GM12878 (cell line): ENCODE data around the gene IRF6. TPM values are rescaled to one million over a fixed set of nuclear protein-coding genes. Genes with fewer than 3 reads are reported as not detected.

Experiments used
- ATAC-seq: fragments of 200-7000 bp; cut with Tn5 transposase; 3 replicates; pipeline ENCODE4 v1.9.1; 2020; ENCODE audit warnings: mild to moderate bottlenecking, moderate library complexity
- BruUV-seq: library from RNA; stranded (reverse); fragments of 400-500 nt; replicated peaks from 2 replicates; lab custom pipeline; 2021; lab: Mats Ljungman, UMichigan
- CTCF ChIA-PET: fragments of 300-600 bp; sonication (Branson Sonifier 250); formaldehyde crosslinking; extraction: SDS; loops from one replicate; lab custom pipeline; 2021; ENCODE audit warnings: inconsistent platforms; lab: Yijun Ruan, JAX
- POLR2A ChIA-PET: fragments of 350-600 bp; formaldehyde crosslinking; extraction: SDS; loops from one replicate; lab custom pipeline; 2021; ENCODE audit warnings: inconsistent platforms; lab: Charles Lee
- RAD21 ChIA-PET: fragments of 300-600 bp; sonication (Branson Sonifier 250); formaldehyde crosslinking; loops from one replicate; lab custom pipeline; 2023; ENCODE audit warnings: antibody characterized with exemption; ENCODE audit not compliant: unreplicated experiment; lab: Charles Lee
- SMC1A ChIA-PET: fragments of 300-600 bp; sonication (Branson Sonifier 250); formaldehyde crosslinking; loops from one replicate; lab custom pipeline; 2023; ENCODE audit not compliant: unreplicated experiment, uncharacterized antibody; lab: Charles Lee
- DNase-seq: peaks from one replicate; pipeline ENCODE4 v3.0.0-alpha.2; 2011; ENCODE audit warnings: low read depth, low spot score
- FAIRE-seq: peaks from 3 replicates; lab custom pipeline; 2011; peaks lifted over from hg19 to GRCh38; lab: Jason Lieb, UNC
- H2AFZ ChIP-seq: 2 replicates; pipeline ENCODE4 v1.6.0; 2011; ENCODE audit warnings: low read depth, low read length, control low read depth; ENCODE audit not compliant: control insufficient read depth
- H3K27ac ChIP-seq: 2 replicates; pipeline ENCODE4 v1.5.1; 2011; ENCODE audit warnings: control low read depth; ENCODE audit not compliant: control insufficient read depth, insufficient read depth
- H3K27me3 ChIP-seq, 2 experiments: replicated peaks in 1 of 2; 2 replicates each; pipeline versions ENCODE4 v1.6.0 to v1.6.1; 2011; ENCODE audit warnings: low read length in 1 of 2; ENCODE audit not compliant: control insufficient read depth in 2 of 2, insufficient read depth in 2 of 2
- H3K36me3 ChIP-seq, 2 experiments: 2 replicates each; pipeline ENCODE4 v1.5.1; 2011; ENCODE audit warnings: low read length in 1 of 2; ENCODE audit not compliant: control insufficient read depth in 2 of 2, insufficient read depth in 2 of 2
- H3K4me1 ChIP-seq: 2 replicates; pipeline ENCODE4 v1.6.1; 2011; ENCODE audit warnings: mild to moderate bottlenecking, low read length, moderate library complexity, mixed read lengths; ENCODE audit not compliant: control insufficient read depth, insufficient read depth
- H3K4me2 ChIP-seq: 2 replicates; pipeline ENCODE4 v1.6.0; 2011; ENCODE audit warnings: control low read depth; ENCODE audit not compliant: control insufficient read depth, insufficient read depth
- H3K4me3 ChIP-seq: fragments of 200-600 bp; sonication (generic); 2 replicates; pipeline ENCODE4 v1.5.1; 2016
- H3K79me2 ChIP-seq: 2 replicates; pipeline ENCODE4 v1.6.0; 2011; ENCODE audit warnings: low read length; ENCODE audit not compliant: control insufficient read depth, insufficient read depth
- H3K9ac ChIP-seq: 2 replicates; pipeline ENCODE4 v1.8.0; 2011; ENCODE audit warnings: low read length, control low read depth, mixed read lengths; ENCODE audit not compliant: control insufficient read depth, insufficient read depth
- H3K9me3 ChIP-seq: replicated peaks from 3 replicates; pipeline ENCODE4 v1.5.1; 2011; ENCODE audit warnings: mild to moderate bottlenecking, low read length; ENCODE audit not compliant: control insufficient read depth, insufficient read depth
- H4K20me1 ChIP-seq: 2 replicates; pipeline ENCODE4 v1.6.0; 2011; ENCODE audit not compliant: control insufficient read depth, insufficient read depth
- NFIC ChIP-seq: IDR thresholded peaks from 2 replicates; pipeline ENCODE4 v1.6.1; 2012; ENCODE audit warnings: low read depth, mild to moderate bottlenecking, inconsistent platforms, low read length, moderate library complexity
- PAX5 ChIP-seq: IDR thresholded peaks from 2 replicates; pipeline ENCODE4 v1.6.1; 2011; ENCODE audit warnings: low read depth, low read length, borderline replicate concordance
- RBBP5 ChIP-seq: fragments of 200-600 bp; sonication (generic); conservative IDR thresholded peaks from 2 replicates; pipeline ENCODE4 v1.6.1; 2016
- ZSCAN29 ChIP-seq: fragments of 450-650 bp; IDR thresholded peaks from 2 replicates; pipeline ENCODE4 v1.6.1; 2017; ENCODE audit warnings: mild to moderate bottlenecking, moderate library complexity
- WGBS: methylation state at CpG from one replicate; pipeline ENCODE4 v1.1.6; 2016; ENCODE audit warnings: low lambda C conversion rate; ENCODE audit not compliant: insufficient replicate concordance, insufficient coverage; ENCODE audit errors: missing lambda C conversion rate; 5-methylcytosine and 5-hydroxymethylcytosine counted together
- in situ Hi-C: fragments of 300-500 bp; cut with MboI; formaldehyde crosslinking; loops from 9 replicates; pipeline ENCODE4 v1.14.3; 2018; ENCODE audit warnings: mixed read lengths
- intact Hi-C: fragments of 100-400 bp; cut with micrococcal nuclease; formaldehyde crosslinking; loops from one replicate; pipeline ENCODE4 v1.14.2; 2022; ENCODE audit not compliant: unreplicated experiment
- polyA plus RNA-seq, 11 experiments: library from polyadenylated mRNA; depleted of rRNA in 4 of 11; unstranded in 6 of 11; stranded (reverse) in 5 of 11; fragments of >200 nt; fragmentation: Nextera tagmentation in 4 of 11; fragmentation: Illumina TruSeq in 1 of 11; extraction: Ambion mirVana in 4 of 11; extraction: Trizol in 1 of 11; gene quantifications; 1 replicate in 1 of 11; 2 replicates in 10 of 11; pipeline versions ENCODE4 v1.2.1 to v1.2.3, GENCODE V29; 2011 to 2016; ENCODE audit warnings: inconsistent platforms in 2 of 11, missing spikeins in 2 of 11, low read depth in 1 of 11
- total RNA-seq, 4 experiments: library from RNA; depleted of rRNA in 3 of 4; stranded (reverse); fragments of >200 nt in 3 of 4; fragmentation: Illumina TruSeq in 1 of 4; extraction: Trizol in 1 of 4; gene quantifications; 2 replicates each; pipeline versions ENCODE4 v1.2.1 to v1.2.3, GENCODE V29; 2013 to 2021

Gene IRF6
- total and polyA plus RNA-seq, 10 of the 15 experiments (the other 5 are each of a cell fraction or from before 2014, with no cell fraction given): 0.04 to 0.50 (median 0.09) TPM; not detected in 1

- H3K9me3 ChIP-seq: no peaks in the 10 kb centered on the region
- intact Hi-C loops: loop anchor here (2.0 to 10.0 kb wide), 2 partner anchors 137 to 255 kb away; no protein-coding TSS in a partner anchor
- POLR2A ChIA-PET: no interaction called here
- CTCF ChIA-PET: interaction anchor here (1.2 kb wide), 1 partner anchor 9 kb away, joined by 3 read pairs; no protein-coding TSS in a partner anchor
- TF ChIP-seq PAX5 (no peak), ZSCAN29 (no peak), RBBP5 (no peak), NFIC (no peak)
- TF ChIP-seq, all 136 proteins: peak for 0
- H3K27me3 ChIP-seq: no peaks in the 10 kb centered on the region
- peak overlapping the region; percentile 8; the same call in 1 of the 2 replicates for H3K9ac ChIP-seq
- WGBS: 95% methylated on average over 2 of the region's 2 CpGs
- H3K4me1 ChIP-seq: no peaks in the 10 kb centered on the region
- ATAC-seq (no peak), FAIRE-seq (no peak), DNase-seq (no peak)
- BruUV-seq: no TSS peak
- peak overlapping the region; percentile 28; the same call in 1 of the 2 replicates for H3K4me3 ChIP-seq
- H3K27ac ChIP-seq: no peak overlapping the region
- H3K36me3 ChIP-seq: peaks cover 3% of the 10 kb centered on the region in 2 experiments
- no peak overlapping the region for H2AFZ ChIP-seq
- in situ Hi-C loops: no loop called here
- no peak overlapping the region; the same call in 1 of the 2 replicates for H3K4me2 ChIP-seq
- SMC1A ChIA-PET: interaction anchor here (2.3 kb wide), 1 partner anchor 10 kb away, joined by 8 read pairs; no protein-coding TSS in a partner anchor
- no peaks in the 10 kb centered on the region for H4K20me1 ChIP-seq
- RAD21 ChIA-PET: no interaction called here
- peaks cover 13% of the 10 kb centered on the region for H3K79me2 ChIP-seq
Measured at GRCh38 chr1:209829716-209830115, 23.8 kb upstream of the IRF6 start.
